Esophagus muscularis mucosa (tissue), 4 donors: Measurements from ENCODE around the gene CACNB4.

Source experiments
- EP300 ChIP-seq: sonication (generic); formaldehyde crosslinking; IDR thresholded peaks from one replicate; pipeline ENCODE4 v1.6.1; 2017; ENCODE audit warnings: antibody characterized with exemption
- POLR2A ChIP-seq: fragments of 450-650 bp; IDR thresholded peaks from one replicate; pipeline ENCODE4 v1.6.1; 2017; ENCODE audit warnings: antibody characterized with exemption, moderate library complexity, mild to moderate bottlenecking, low read depth
- TF ChIP-seq, protein P1 (sequence below), 3 experiments: fragments of 200-600 bp in 2 of 3; fragments of 450-650 bp in 1 of 3; sonication (generic) in 2 of 3; IDR thresholded peaks; one replicate each; pipeline ENCODE4 v1.5.1; 2017 to 2019; ENCODE audit warnings: antibody characterized with exemption in 3 of 3, mild to moderate bottlenecking in 2 of 3, moderate library complexity in 1 of 3

DNA sequence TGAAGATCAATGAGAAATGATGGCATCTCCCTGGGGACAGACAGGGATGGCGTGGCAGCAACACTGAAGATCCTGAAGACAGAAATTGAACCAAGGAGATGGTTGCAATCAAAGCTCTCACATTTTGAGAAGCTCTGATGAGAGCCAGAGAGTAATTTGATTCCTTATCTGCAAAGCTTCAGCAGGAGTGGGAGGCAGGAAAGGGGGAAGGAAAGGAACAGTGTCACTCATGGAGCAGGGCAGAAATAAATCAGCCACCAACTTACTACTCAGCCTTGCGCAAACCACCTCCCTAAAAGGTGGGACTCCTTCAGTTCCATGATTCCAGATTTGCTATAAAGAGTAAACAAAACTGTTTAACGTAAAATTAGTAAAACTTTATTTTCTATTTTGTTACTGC, 119.2 kb downstream of the CACNB4 start:
- TF ChIP-seq, protein P1, sequence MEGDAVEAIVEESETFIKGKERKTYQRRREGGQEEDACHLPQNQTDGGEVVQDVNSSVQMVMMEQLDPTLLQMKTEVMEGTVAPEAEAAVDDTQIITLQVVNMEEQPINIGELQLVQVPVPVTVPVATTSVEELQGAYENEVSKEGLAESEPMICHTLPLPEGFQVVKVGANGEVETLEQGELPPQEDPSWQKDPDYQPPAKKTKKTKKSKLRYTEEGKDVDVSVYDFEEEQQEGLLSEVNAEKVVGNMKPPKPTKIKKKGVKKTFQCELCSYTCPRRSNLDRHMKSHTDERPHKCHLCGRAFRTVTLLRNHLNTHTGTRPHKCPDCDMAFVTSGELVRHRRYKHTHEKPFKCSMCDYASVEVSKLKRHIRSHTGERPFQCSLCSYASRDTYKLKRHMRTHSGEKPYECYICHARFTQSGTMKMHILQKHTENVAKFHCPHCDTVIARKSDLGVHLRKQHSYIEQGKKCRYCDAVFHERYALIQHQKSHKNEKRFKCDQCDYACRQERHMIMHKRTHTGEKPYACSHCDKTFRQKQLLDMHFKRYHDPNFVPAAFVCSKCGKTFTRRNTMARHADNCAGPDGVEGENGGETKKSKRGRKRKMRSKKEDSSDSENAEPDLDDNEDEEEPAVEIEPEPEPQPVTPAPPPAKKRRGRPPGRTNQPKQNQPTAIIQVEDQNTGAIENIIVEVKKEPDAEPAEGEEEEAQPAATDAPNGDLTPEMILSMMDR (IDR thresholded peaks at IDR 0.05) = no peak
- TF ChIP-seq POLR2A (no peak), EP300 (no peak)
